Endothelial cell of umbilical vein (primary cell): ENCODE measurements around the gene ITM2C. TPM values are rescaled to one million over a fixed set of nuclear protein-coding genes. Genes with fewer than 3 reads are reported as not detected.

ENCODE experiments used
- BruUV-seq: library from RNA; stranded (reverse); fragments of 400-500 nt; replicated peaks from 2 replicates; lab custom pipeline; 2021; lab: Mats Ljungman, UMichigan
- CTCF ChIA-PET: fragments of 300-600, 350-600 bp; sonication (Branson Sonifier 250); formaldehyde crosslinking; loops from one replicate; lab custom pipeline; 2021; ENCODE audit warnings: antibody characterized with exemption, inconsistent platforms; lab: Charles Lee
- POLR2A ChIA-PET: fragments of 300-600, 350-600 bp; sonication (Branson Sonifier 250); formaldehyde crosslinking; loops from one replicate; lab custom pipeline; 2021; ENCODE audit warnings: antibody characterized with exemption, inconsistent platforms; lab: Charles Lee
- DNase-seq: peaks from one replicate; pipeline ENCODE4 v3.0.0-alpha.2; 2011; ENCODE audit warnings: low read depth, low spot score
- FAIRE-seq: peaks from 2 replicates; lab custom pipeline; 2011; peaks lifted over from hg19 to GRCh38; lab: Jason Lieb, UNC
- H2AFZ ChIP-seq: 2 replicates; pipeline ENCODE4 v1.6.0; 2012; ENCODE audit warnings: low read depth, low read length, control low read depth, inconsistent platforms
- H3K27ac ChIP-seq: 2 replicates; pipeline ENCODE4 v1.5.1; 2011; ENCODE audit warnings: low read depth, mild to moderate bottlenecking, control low read depth, low read length, moderate library complexity; ENCODE audit not compliant: insufficient read depth
- H3K27me3 ChIP-seq, 2 experiments: 2 replicates each; pipeline versions ENCODE4 v1.6.0 to v1.6.1; 2011; ENCODE audit warnings: low read length in 2 of 2, mixed read lengths in 1 of 2; ENCODE audit not compliant: control insufficient read depth in 2 of 2, insufficient read depth in 2 of 2
- H3K36me3 ChIP-seq, 2 experiments: 2 replicates in 1 of 2; 3 replicates in 1 of 2; pipeline ENCODE4 v1.5.1; 2011; ENCODE audit warnings: low read length in 2 of 2, mild to moderate bottlenecking in 1 of 2, moderate library complexity in 1 of 2; ENCODE audit not compliant: control insufficient read depth in 2 of 2, insufficient read depth in 2 of 2; ENCODE audit errors: extremely low read depth in 1 of 2
- H3K4me1 ChIP-seq: 3 replicates; pipeline ENCODE4 v1.5.1; 2011; ENCODE audit warnings: mild to moderate bottlenecking, low read length; ENCODE audit not compliant: control insufficient read depth, insufficient read depth; ENCODE audit errors: extremely low read depth
- H3K4me2 ChIP-seq: 2 replicates; pipeline ENCODE4 v1.6.1; 2011; ENCODE audit warnings: low read length, control low read depth, mixed read lengths; ENCODE audit not compliant: insufficient read depth
- H3K4me3 ChIP-seq, 3 experiments: fragments of 200-600 bp in 1 of 3; sonication (generic), shearing (Covaris generic) in 1 of 3; replicated peaks in 1 of 3; 2 replicates each; pipeline ENCODE4 v1.5.1; 2011 to 2016; ENCODE audit warnings: control low read depth in 3 of 3, low read length in 3 of 3, mild to moderate bottlenecking in 2 of 3, inconsistent platforms in 1 of 3, low read depth in 1 of 3, moderate library complexity in 1 of 3; ENCODE audit not compliant: insufficient read depth in 1 of 3
- H3K79me2 ChIP-seq: 2 replicates; pipeline ENCODE4 v1.6.0; 2012; ENCODE audit warnings: low read length, inconsistent platforms; ENCODE audit not compliant: control insufficient read depth, insufficient read depth
- H3K9ac ChIP-seq: replicated peaks from 2 replicates; pipeline ENCODE3; 2011; ENCODE audit warnings: low read length, control low read depth; ENCODE audit not compliant: insufficient read depth; ENCODE audit errors: extremely low read depth
- H3K9me1 ChIP-seq: replicated peaks from 3 replicates; pipeline ENCODE4 v1.6.0; 2011; ENCODE audit warnings: mild to moderate bottlenecking, low read length; ENCODE audit not compliant: control insufficient read depth, insufficient read depth; ENCODE audit errors: extremely low read depth
- H3K9me3 ChIP-seq: replicated peaks from 2 replicates; pipeline ENCODE4 v1.5.1; 2012; ENCODE audit warnings: low read length, inconsistent platforms; ENCODE audit not compliant: control insufficient read depth, insufficient read depth
- H4K20me1 ChIP-seq: replicated peaks from 2 replicates; pipeline ENCODE3; 2011; ENCODE audit warnings: mild to moderate bottlenecking, low read length; ENCODE audit not compliant: control insufficient read depth, insufficient read depth; ENCODE audit errors: extremely low read depth
- EZH2 ChIP-seq: IDR thresholded peaks from 2 replicates; pipeline ENCODE4 v1.6.1; 2012; ENCODE audit warnings: borderline replicate concordance, low read depth, mild to moderate bottlenecking, moderate library complexity, low read length, inconsistent platforms; ENCODE audit not compliant: severe bottlenecking
- FOS ChIP-seq: IDR thresholded peaks from 2 replicates; pipeline ENCODE4 v1.6.1; 2011; ENCODE audit warnings: mild to moderate bottlenecking, low read length, moderate library complexity, borderline replicate concordance; ENCODE audit not compliant: insufficient read depth
- GATA2 ChIP-seq: IDR thresholded peaks from 2 replicates; pipeline ENCODE4 v1.7.0; 2011; ENCODE audit warnings: low read depth, mild to moderate bottlenecking, moderate library complexity, mixed read lengths, low read length; ENCODE audit not compliant: insufficient read length, insufficient read depth
- JUN ChIP-seq: IDR thresholded peaks from 2 replicates; pipeline ENCODE4 v1.6.1; 2011; ENCODE audit warnings: borderline replicate concordance, low read depth; ENCODE audit not compliant: insufficient read length, insufficient read depth
- MYC ChIP-seq: IDR thresholded peaks from one replicate; pipeline ENCODE4 v1.6.1; 2011; ENCODE audit warnings: mild to moderate bottlenecking, low read depth, low read length
- POLR2A ChIP-seq: IDR thresholded peaks from 2 replicates; pipeline ENCODE4 v1.6.1; 2012; ENCODE audit warnings: low read depth, mild to moderate bottlenecking, control low read depth, low read length
- POLR2AphosphoS5 ChIP-seq: IDR thresholded peaks from 2 replicates; pipeline ENCODE4 v1.6.1; 2012; ENCODE audit warnings: low read depth, mild to moderate bottlenecking, control low read depth, low read length, moderate library complexity; ENCODE audit not compliant: insufficient read depth
- dilution Hi-C: fragments of 300-500 bp; cut with MboI; formaldehyde crosslinking; loops from one replicate; pipeline ENCODE4 v1.15.0; 2019; ENCODE audit warnings: low sequenced_read_pairs; ENCODE audit not compliant: extremely low pct_ligation_motif_present
- intact Hi-C: fragments of 100-400 bp; cut with micrococcal nuclease; formaldehyde crosslinking; loops from one replicate; pipeline ENCODE4 v1.10.0; 2022
- polyA plus RNA-seq, 4 experiments: library from polyadenylated mRNA; depleted of rRNA in 3 of 4; stranded (reverse) in 3 of 4; unstranded in 1 of 4; fragments of >200 nt; gene quantifications; 2 replicates each; pipeline versions ENCODE4 v1.2.1 to v1.2.3, GENCODE V29; 2011 to 2012; ENCODE audit warnings: missing spikeins in 1 of 4
- total RNA-seq: library from RNA; stranded (reverse); gene quantifications from 2 replicates; pipeline ENCODE4 v1.2.3, GENCODE V29; 2021
- TF ChIP-seq, protein P1 (sequence below): IDR thresholded peaks from 2 replicates; pipeline ENCODE4 v1.6.1; 2011; ENCODE audit not compliant: insufficient read depth, insufficient read length
- TF ChIP-seq, protein P2 (sequence below), 2 donors: IDR thresholded peaks; 1 replicate in 1 of 2; 2 replicates in 1 of 2; pipeline ENCODE4 v1.5.1; 2011; ENCODE audit warnings: low read length in 2 of 2, mild to moderate bottlenecking in 2 of 2, moderate library complexity in 2 of 2, control low read depth in 1 of 2, inconsistent platforms in 1 of 2, low read depth in 1 of 2; ENCODE audit not compliant: insufficient read depth in 1 of 2; ENCODE audit errors: extremely low read depth in 1 of 2

Gene ITM2C
- total and polyA plus RNA-seq, 2 donors (not counting 3 experiments of a cell fraction or from before 2014, with no cell fraction given): 12.0 to 12.1 TPM

- peaks cover 12 to 15% of the 10 kb centered on the region in 2 experiments for H3K27me3 ChIP-seq
- H4K20me1 ChIP-seq: no peaks in the 10 kb centered on the region
- no peaks in the 10 kb centered on the region for H3K9me3 ChIP-seq
- POLR2A ChIA-PET: no interaction called here
- H3K79me2 ChIP-seq: no peaks in the 10 kb centered on the region
- intact Hi-C loops (no loop called here), dilution Hi-C loops (no loop called here)
- no peaks in the 10 kb centered on the region for H3K36me3 ChIP-seq
- TF ChIP-seq JUN (no peak), MYC (no peak), POLR2AphosphoS5 (no peak), GATA2 (no peak), POLR2A (no peak), EZH2 (no peak), FOS (no peak)
- TF ChIP-seq, protein P1, sequence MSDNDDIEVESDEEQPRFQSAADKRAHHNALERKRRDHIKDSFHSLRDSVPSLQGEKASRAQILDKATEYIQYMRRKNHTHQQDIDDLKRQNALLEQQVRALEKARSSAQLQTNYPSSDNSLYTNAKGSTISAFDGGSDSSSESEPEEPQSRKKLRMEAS: no peak
- TF ChIP-seq, protein P2, sequence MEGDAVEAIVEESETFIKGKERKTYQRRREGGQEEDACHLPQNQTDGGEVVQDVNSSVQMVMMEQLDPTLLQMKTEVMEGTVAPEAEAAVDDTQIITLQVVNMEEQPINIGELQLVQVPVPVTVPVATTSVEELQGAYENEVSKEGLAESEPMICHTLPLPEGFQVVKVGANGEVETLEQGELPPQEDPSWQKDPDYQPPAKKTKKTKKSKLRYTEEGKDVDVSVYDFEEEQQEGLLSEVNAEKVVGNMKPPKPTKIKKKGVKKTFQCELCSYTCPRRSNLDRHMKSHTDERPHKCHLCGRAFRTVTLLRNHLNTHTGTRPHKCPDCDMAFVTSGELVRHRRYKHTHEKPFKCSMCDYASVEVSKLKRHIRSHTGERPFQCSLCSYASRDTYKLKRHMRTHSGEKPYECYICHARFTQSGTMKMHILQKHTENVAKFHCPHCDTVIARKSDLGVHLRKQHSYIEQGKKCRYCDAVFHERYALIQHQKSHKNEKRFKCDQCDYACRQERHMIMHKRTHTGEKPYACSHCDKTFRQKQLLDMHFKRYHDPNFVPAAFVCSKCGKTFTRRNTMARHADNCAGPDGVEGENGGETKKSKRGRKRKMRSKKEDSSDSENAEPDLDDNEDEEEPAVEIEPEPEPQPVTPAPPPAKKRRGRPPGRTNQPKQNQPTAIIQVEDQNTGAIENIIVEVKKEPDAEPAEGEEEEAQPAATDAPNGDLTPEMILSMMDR (IDR thresholded peaks at IDR 0.05; ENCODE audit: extremely low read depth in 1 of 2, insufficient read depth in 1 of 2, low read depth in 1 of 2, low read length in 2 of 2): no peak
- H3K9me1 ChIP-seq: no peaks in the 10 kb centered on the region
- no TSS peak for BruUV-seq
- H3K4me1 ChIP-seq: peaks cover 4% of the 10 kb centered on the region
- no peak for DNase-seq
- no peak overlapping the region for H3K27ac ChIP-seq
- no peak overlapping the region for H3K4me2 ChIP-seq
- H2AFZ ChIP-seq: no peak overlapping the region
- H3K9ac ChIP-seq: no peak overlapping the region
- CTCF ChIA-PET: no interaction called here
- no peak for FAIRE-seq
- no peak overlapping the region for H3K4me3 ChIP-seq
Measured at GRCh38 chr2:230868947-230869913, 4.5 kb downstream of the ITM2C start.
